CD4-positive, alpha-beta T cell treated with Interleukin-17A for 4 hours (primary cell): ENCODE data around the gene NPRL2.

Experiments used
- DNase-seq: peaks from one replicate; pipeline ENCODE4 v3.0.0-alpha.2; 2020; ENCODE audit warnings: mixed read lengths

The NPRL2 gene

DNA sequence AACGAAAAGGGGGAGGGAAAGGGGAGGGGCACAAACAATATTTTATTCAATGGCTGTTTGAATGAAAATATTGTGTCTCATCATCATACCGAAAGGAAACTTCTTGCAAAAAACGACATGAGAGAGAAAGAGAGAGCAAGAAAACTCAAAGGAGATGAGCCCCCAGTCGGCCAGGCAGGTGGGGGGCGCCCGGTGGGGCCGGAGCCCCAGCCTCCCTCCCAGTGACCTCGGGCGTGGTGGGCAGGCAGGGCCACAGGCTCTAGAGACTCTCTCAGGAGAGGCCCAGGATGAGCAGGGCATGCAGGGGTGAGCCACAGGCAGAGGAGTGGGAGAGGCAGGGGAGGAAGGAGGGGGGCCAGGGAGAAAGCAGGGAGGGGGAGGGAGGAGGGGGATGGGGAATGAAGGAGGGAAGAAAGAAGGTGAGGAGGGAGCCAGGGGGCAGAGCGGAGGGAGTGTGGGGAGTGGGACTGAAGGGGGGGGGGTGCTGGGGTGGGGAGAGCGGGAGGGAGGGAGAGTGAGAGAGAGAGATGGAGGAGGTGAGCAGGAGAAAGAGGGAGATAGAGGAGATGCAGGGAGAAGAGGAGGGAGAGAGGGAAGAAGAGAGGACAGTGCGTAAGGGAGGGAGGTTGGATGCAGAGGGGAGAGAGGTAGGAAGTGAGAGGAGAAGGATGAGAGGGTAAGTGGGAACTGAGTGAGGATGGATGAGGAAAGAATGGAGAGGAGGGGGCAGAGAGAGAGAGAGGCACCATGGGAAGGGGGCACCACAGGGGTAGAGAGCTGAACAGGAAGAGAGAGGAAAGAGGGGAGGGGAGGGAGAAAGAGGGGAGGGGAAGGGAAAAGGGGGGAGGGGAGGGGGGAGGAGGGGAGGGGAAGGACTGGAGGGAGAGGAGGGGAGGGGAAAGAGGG is 22.8 kb upstream of the NPRL2 start:
- no peak for DNase-seq

DNA sequence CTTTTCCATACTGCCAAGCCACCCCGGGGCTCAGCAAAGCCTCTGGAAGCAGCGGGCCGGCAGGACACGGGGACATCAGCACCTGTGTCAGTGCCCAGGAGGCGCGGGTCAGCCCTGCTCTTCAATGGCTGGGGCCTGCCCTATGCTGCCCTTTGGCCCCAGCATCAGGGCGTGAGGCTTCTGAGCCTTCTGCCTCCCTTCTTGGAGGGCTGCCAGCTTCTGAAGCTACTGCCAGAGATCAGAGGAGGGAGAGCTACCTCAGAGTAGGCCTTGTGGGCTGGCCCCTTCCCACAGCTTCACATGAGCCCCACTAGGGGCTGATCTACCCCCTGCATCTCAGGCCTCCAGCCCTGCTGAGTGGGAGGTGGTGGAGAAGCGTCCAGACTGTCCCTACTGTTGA is 21.8 kb upstream of the NPRL2 start:
- DNase-seq, result no peak

DNA sequence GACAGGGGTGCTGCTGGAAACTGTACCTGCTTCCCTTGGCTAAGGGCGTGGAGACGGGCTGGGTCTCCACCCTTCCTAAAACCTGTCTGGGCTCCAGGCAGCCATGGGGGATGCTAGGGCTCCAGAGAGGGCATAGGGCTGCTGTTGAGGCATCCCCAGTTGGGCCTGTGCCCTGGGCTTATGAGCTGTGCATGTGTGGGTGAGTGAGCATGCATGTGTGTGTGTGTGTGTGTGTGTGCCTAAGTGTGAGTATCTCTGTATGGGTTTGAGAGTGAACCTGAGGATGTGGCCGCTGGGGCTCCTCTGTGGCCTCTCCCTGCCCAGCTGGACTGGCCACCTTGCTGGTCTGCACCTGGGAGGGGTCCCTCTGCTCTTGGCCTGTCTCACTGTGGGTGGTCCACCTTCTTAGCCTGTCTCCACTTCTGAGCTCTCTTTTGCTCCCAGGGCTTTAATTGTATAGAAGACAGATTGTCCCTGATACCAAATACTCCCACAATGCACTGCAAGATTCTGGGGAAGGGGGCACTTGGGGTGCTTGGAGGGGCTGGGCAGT is 20.6 kb upstream of the NPRL2 start:
- DNase-seq, result no peak

DNA sequence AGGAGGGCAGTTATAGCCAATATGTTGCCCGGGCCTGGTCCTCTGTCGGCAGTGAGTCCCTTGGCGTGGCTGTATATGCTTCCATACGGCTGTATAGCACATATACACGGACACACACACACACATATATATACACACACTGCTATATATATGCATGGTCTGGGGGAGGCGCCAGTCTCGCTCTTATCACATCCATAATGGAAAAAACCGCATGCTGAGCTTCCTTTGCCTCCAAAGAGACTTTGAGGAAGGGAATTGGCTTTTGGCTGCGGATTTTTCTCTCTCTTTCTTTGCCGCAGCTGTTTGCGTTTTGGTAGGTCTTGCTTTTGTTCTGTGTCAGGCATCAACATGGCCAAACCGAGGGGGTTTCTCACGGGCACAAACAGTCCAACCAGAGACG is 20.0 kb upstream of the NPRL2 start:
- no peak for DNase-seq

DNA sequence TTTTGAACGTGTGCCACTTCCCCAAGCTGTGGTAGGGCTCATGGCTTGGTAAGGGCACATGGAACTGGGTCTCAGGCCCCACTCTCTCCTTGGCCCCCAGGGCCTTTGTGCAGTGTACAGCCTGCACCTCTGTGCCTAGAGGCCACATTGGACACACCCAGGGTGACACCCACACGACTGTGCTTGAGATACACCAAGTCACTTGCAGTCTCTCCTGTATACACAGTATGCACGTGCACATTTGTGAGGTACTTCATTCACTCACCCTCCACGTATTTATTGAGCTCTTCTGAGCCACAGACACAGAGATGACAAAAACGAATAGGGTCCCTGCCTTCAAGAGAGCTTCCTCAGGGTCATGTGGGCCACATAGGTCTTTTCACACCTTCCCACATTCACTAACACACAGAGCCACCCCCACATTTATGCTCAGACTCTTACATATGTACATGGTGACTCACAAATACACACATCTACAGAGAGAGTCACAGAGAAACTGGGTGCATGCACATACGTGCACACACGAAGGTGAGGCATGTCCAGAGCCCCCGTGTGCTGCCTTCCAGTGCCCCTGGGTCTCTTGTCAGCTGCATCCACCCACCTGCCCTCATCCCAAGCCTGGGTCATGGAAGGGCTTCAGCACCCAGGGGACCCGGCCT is 18.6 kb upstream of the NPRL2 start:
- DNase-seq, result no peak

DNA sequence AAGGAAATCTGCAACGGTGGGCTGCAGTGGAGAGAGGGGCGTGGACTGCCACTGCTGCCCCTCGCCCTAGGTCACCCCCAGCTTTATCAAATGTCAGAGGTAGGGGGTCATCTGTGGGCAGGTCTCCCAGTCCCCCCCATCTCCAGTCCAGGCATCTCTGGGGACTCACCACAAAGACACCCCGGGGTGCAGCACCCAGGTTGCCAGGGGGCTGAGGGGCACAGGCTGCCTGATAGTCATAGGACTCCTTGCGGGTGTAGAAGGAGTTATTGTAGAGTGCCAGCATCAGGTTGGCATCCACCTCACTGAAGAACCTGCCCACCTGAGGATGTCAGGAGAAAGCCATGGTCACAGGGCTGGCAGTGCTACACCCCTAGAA is 15.3 kb upstream of the NPRL2 start:
- no peak for DNase-seq

DNA sequence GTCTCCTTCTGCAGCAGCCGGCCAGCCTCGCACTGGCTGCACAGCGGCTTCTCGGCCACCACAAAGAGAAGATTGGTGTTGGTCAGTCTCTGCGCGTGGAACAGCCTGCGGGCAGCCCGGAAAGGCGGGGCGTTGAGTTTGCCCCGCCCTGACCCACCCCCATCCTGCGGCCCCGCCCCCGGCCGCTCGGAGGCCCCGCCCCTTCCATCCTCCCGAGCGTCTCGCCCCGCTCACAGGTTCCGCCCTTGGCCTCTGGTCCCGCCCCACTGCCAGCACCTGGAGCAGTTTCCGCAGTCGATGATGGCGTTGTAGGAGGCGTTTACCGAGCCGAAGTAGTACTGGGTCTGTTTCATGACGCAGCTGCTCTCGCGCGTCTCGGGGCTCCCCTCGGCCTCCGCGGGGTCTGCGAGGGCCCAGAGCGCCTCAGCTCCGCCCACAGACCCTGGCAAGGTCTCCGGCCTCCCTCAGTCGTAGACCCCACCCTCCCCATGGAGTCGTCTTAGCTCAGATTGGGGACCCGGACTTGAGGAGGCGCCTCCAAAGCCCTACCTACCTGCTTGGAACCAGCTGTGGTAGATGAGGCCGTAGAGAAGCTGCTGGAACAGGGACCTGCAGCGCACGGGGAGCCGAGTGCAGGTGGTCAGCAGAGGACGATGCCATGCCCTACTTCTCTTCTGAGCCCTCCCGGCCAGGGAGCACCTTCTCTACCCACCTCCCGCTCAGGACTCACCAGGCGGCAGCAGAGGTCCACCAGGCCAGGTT is 14.7 kb upstream of the NPRL2 start:
- DNase-seq, result peak; percentile 97

DNA sequence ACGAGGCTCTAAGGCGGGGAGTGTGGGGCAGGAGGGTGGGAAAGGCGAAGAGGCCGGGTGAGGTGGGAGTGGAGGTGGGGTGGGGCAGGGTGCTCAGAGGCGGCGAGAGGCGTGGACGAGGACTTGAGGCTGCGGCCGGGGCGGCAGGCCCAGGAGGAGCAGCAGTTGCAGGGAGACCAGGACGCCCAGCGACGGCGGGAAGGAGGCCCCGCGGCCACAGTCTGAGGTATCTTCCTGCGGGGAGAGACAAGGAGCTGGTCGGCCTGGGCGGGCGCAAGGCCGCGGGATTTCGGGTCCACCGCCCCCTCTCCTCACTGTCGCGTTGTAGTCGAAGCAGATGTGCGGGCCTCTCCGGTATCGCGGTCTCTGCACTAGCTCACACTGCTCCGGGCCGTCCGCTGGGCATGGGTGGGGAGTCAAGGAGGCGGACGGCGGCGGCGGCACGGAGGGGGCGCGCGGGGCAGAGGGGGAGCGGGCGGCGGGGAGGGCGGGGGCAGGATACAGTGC is 14.1 kb upstream of the NPRL2 start:
- DNase-seq, result no peak

DNA sequence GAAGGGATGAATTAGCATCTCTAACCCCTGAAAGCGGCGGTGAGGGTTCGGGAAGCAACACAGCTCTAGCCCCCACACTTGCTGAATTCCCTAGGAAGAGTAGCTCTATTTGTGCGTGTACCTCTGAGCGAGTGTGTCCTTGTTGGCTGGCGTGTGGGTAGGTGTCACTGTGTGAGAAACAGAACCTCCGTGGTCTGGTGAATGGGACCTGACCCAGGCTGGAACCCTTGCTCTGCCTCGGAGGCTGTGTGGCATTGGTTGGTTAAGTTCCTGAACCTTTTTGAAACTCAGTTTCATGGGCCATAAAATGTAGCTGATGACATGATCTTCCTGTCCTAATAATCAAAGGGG is 9.2 kb upstream of the NPRL2 start:
- DNase-seq, result no peak

DNA sequence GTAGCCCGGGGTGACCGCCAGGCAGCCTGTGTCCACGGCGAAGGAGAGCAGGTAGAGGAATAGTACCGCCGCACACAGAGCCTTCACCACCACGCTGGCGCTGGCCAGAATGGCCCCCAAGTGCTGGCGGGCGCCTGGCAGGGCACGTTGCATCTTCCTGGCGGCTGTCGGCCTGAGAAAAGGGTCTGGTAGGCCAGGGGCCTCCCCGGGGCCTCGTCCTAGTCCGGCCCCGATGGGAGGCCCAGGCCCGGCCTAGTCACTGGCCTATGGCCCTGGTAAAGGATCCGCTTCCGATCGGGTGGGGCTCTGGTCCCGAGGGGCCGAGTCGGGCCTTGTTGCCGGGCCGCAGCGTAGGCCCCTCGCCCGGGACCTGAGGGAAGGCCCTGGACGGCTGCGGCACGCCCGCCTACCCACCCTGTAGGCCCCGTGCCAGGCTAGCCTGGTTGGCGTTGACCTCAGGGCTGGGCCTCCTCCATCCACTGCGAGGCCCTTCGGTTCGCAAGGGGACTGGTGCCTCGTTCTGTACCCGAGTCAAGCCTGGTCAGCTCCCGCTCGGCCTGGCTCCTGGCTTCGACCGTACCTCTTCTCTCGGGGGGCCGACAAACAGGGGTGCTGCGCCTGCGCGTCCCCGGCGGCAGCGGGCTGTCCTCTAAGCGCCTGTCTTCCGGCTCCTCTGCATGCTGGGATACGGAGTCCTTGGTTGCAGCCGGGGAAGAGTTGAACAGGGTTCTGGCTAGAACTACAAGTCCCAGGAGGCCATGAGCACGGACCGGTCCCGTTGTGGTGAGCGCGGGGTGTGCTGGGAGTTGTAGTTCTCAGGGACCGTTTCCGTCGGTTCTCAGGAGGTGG is 8.6 kb upstream of the NPRL2 start, which contains the start of gene TMEM115:
TSS of gene TMEM115 (minus strand) at position 611 of the 849 bp plus-strand sequence. CDS start at position 153, 458 bp downstream.
- peak; percentile 96 for DNase-seq

DNA sequence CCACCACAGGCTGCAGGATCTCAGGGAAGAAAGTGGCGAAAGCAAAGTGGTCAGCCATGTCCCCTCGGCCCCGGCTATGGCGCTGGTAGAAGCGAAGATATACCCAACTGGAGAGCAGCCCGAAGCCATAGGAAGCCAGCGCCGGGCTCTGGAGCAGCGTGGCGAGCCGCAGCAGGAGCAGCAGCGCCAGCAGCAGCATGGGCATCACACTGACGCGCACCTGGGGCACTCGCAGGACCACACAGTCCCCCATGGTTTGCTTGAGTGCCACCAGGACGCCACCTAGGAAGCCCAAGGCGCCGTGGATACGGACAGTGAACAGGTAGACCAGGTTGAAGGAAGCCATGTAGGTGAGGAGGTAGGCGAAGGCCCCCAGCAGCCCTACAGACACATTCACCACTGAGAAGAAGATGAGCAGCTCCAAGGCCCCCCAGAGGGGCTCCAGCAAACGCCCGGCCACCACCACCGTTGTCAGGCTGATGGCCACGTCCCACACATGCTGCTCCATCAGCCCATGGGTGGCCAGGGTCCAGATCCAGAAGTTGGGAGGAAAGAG is 7.9 kb upstream of the NPRL2 start:
- DNase-seq, result no peak

DNA sequence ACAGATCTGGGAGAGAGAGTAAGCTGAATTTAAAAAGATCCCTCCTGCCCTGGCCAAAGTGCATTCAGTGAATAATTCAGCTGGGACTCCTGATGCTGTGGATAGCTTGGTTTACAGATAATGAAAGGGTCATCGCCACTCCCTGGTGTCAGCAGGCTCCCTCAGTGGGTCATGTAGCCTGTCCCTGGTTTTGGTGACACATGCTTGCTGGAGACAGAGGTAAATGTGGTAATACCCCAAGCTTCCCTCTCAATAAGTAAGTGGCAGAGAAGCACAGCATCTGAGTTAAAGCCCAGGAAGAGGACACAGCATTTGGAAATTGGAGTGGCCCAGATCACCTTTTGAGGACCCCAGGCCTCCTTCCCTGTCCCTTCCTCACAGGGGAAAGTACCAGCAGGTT is 6.9 kb upstream of the NPRL2 start:
- no peak for DNase-seq

DNA sequence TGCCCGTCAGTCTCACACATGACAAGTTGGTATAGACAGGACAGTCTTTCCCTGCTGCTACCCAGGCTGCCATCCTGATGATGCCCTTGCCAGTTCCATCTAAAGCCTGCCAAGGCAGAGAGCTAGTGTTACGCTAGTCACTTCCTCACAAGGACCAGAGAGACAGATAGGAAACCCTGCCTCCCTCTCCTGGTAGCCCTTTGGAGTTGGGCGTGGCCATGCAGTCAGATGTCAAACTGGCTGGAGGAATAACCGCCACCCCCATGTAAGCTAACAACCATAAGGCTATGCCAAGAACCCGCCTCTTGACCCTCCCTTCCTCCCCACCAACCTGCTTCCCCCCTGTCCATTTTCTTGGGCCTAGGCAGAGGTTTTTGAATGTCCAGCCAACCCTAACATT is 6.0 kb upstream of the NPRL2 start:
- DNase-seq, result no peak

DNA sequence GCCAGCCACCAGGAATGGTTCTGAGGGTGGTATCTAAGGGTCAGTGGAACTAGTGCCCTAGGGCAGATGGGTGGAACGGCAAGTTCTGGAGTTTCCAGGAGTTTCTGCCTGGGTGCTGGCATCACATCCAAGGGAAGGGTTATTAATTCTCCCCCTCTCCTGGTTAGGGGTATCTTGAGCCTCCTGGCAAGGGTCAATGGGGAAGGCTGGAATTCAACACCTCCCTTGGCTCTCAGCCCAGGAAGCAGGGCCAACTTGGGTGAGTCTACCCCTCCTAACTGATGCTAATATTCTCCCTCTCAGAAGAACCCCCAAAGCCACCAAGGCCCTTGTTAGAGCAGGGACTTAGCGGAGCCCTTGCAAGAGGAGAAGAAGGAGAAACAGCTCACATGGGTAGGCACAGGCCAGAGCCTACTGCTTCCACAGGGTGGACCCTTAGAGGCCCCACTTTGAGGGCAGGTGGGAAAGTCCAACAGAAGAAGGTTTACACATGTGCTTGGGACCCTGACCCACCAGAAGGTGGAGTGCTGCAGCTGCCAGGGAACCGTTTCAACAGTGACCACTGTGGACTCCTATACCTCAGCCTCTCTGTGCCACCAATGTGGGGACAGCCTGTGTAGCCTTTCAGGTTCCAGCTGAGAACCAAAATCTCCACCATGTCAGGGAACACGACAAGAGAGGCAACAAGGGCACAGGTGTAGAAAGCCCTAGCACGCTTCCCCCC is 5.4 kb upstream of the NPRL2 start:
- no peak for DNase-seq

DNA sequence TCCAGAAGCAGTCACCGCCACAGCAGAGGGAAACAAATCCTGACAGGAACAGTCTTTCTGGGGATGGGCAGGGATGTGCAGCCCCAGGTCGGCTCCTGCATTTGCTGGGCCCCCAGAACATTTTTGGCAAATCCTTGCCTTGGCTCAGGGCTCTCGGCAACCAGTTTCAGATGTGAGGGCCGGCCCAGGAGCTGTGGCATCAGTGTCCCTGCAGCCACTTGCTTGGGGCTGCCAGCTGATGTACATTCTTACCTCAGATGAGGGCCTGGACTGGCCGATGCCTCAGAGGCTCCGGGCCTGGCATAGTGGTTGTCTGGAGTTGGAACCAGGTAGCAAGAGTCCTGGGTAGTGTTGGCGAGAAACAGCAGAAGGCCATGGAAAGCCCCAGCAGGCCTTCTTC is 4.3 kb upstream of the NPRL2 start:
- no peak for DNase-seq

DNA sequence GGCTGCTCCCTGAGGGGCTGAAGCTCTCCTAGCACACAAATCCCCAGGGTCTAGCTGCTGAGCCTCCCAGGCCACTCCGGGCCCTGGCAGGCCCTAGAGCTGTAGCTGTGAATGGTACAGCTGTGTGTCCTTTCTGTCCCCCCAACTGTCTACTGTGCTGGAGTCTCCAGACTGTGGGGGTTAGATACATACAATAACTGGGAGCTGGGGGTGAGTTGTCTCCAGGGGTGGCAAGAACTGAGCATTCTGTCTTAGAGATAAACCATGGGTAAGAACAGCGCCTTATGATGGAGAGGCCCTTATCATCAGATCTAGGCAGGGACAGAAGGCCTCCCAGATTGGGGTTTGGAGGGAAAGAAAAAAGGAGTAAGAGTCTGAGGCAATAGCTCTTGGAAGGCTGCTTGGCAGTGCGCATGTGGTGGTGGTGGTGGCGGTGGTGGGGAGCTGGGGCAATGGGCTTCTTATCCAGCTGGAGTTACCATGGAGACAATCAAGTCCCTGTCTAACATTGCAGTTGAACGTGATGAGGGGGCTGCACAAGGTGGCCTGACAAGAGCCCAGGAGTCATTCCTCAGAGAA is 3.7 kb upstream of the NPRL2 start:
- no peak for DNase-seq

DNA sequence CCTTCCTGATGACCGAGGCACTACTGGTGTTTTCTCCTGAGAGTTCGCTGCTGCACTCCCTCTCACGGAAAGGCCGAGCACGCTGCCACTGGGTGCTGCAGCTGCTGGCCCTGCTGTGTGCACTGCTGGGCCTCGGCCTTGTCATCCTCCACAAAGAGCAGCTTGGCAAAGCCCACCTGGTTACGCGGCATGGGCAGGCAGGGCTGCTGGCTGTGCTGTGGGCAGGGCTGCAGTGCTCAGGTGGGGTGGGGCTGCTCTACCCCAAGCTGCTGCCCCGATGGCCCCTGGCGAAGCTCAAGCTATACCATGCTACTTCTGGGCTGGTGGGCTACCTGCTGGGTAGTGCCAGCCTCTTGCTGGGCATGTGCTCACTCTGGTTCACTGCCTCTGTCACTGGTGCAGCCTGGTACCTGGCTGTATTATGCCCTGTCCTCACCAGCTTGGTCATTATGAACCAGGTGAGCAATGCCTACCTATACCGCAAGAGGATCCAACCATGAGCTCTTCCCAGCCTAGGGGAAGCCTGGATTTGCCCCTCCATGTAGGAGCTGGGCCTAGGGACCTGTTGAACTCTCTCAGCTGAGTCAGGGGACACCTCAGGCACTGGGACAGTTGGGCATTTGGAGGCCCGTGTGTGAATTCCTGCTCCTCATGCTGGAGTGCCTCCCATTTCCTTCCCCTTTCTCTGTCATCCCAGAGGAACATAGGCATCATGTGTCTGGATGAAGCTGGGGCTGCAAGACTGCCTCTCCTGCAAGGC is 2.9 kb upstream of the NPRL2 start:
- no peak for DNase-seq

DNA sequence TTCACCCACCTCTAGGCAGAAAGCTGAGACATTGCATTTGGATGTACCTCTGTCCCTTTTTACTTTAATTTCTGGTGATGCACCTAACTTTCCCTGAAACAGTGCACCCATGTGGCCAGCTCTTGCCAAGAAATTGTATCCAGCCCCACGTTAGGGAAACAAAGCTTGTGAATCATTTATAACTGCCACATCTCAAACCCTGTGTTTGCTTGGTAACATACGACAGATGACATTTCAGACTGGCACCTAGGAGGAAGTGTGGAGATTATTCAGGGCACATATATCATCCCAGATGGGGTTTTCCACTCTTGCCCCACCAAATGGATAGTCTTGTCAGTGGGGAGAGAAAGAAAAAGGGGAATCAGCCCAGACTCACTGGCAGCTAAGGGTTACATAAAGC is 2.2 kb upstream of the NPRL2 start:
- DNase-seq, result no peak

DNA sequence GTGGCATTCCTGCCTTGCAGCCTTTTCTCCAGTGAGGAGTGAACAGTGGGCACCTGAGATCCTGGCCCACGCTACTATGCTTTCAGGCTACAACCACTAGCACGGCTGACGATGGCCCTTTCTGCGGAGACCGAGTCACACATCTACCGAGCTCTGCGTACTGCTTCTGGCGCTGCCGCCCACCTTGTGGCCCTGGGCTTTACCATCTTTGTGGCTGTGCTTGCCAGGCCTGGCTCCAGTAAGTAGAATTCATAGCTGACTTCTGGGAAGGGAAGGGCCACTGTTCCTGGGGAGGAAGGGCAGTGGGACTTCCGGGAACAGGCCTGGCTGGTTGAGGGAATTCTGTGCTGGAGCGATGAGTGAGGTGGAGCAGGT is 735 bp upstream of the NPRL2 start:
- DNase-seq, result no peak

DNA sequence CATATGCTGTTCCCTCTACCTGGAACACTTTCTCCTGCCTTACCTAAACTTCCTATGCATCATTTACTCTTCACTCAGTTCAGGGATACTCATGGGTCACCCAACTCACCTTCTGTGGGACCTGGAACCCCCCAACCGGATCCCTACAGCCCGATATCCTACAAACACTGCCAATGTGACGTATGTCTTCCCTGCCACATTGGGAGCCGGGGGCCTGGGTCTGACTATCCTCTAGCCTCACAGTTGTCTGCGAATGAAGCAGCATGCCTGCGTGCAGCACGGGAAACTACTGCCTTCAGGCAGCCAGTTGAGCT is 405 bp downstream of the NPRL2 start:
- DNase-seq, result no peak
